Measurements from ENCODE around the gene HCN3. TPM values are rescaled to one million over a fixed set of nuclear protein-coding genes. Genes with fewer than 3 reads are reported as not detected.

HCN3 gene
- total RNA-seq, 1 donor, result 1.4 TPM

DNA sequence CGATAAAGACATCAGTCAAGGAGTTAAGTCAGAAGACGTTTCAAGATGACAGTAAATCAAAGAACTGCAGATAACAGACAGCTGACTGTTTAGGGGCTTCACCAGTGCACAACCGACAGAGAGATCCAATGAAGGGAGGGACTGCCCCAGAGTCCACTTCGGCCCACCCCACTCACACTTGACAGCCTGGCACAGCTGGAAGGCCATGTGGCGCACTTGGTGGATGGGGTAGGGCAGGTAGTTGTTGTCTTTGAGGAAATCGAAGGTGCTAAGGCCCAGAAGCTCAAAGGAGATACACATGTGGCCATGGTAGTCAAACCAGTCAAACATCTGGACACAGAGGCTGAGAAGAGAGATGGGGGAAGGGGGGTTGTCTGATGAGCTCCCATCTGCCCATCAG, 10.7 kb upstream of the HCN3 start:
- DNase-seq (ENCODE audit: low read depth), result no peak
- TF ChIP-seq, protein P1, sequence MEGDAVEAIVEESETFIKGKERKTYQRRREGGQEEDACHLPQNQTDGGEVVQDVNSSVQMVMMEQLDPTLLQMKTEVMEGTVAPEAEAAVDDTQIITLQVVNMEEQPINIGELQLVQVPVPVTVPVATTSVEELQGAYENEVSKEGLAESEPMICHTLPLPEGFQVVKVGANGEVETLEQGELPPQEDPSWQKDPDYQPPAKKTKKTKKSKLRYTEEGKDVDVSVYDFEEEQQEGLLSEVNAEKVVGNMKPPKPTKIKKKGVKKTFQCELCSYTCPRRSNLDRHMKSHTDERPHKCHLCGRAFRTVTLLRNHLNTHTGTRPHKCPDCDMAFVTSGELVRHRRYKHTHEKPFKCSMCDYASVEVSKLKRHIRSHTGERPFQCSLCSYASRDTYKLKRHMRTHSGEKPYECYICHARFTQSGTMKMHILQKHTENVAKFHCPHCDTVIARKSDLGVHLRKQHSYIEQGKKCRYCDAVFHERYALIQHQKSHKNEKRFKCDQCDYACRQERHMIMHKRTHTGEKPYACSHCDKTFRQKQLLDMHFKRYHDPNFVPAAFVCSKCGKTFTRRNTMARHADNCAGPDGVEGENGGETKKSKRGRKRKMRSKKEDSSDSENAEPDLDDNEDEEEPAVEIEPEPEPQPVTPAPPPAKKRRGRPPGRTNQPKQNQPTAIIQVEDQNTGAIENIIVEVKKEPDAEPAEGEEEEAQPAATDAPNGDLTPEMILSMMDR (IDR thresholded peaks at IDR 0.05; ENCODE audit: insufficient read depth, low read length), result no peak
- H3K4me3 ChIP-seq (ENCODE audit: low read depth, low read length), result no peak overlapping the region

DNA sequence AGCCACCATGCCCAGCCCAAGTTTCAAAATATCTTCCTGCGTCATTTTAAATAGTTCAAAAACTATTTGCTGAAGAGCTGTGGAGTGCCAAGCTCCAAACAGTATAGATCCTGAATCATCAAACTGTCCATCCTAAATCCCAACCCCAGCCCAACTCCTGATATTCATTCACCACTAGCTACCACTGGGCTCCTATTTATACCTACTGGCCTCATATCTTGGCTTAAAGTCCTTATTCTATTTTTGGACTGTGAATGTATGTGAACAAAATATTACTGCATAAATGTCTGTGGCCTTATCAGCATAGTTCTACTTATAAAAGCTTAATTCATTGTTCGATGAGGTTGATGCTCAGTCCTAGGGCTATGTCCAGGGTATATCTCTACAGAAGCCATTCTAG, 9.9 kb upstream of the HCN3 start:
- DNase-seq (ENCODE audit: low read depth), result no peak
- no peak overlapping the region for H3K4me3 ChIP-seq (ENCODE audit: low read depth, low read length)
- TF ChIP-seq, protein P1 (IDR thresholded peaks at IDR 0.05; ENCODE audit: insufficient read depth, low read length), result no peak

DNA sequence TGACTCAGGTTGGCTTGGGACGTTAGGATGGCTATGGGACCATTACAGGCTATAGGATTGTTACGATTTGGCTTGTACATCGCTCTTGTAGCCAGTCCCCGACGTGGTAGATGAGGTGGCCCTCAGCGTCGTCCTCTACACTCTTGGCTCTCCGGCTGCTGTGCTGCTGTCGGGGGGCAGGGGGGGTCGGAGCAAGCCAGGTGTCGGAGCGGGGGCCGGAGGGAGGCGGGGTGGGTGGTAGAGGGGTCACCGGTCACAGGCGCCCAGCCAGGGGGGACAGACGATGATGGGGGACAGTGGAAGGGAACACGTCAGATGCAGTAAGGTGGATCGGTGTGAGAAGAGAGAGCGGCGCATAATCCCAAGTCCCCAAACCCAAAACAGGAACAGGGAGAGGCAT, 8.6 kb upstream of the HCN3 start:
- DNase-seq (ENCODE audit: low read depth), result no peak
- TF ChIP-seq, protein P1 (IDR thresholded peaks at IDR 0.05; ENCODE audit: insufficient read depth, low read length), result no peak
- H3K4me3 ChIP-seq (ENCODE audit: low read depth, low read length), result no peak overlapping the region

DNA sequence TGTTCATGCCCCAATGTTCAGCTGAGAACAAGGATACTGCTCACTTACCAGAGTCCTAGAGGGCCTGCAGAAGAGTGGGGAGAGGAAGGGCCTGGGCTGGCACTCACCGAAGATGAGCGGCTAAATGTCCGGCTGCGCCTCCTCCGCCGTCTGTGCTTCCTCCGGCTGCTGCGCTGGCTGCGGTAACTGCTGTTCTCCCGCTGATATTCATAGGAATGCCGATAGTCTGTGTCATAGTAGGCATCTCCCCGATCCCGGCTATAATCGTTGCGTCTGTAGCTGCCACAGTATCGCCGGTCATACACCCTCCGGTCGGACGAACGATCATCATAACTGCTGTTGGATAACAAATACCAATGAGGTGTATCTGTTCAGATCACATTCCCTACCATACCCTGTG, 7.9 kb upstream of the HCN3 start:
- TF ChIP-seq, protein P1 (IDR thresholded peaks at IDR 0.05; ENCODE audit: insufficient read depth, low read length), result no peak
- no peak overlapping the region for H3K4me3 ChIP-seq (ENCODE audit: low read depth, low read length)
- no peak for DNase-seq (ENCODE audit: low read depth)

DNA sequence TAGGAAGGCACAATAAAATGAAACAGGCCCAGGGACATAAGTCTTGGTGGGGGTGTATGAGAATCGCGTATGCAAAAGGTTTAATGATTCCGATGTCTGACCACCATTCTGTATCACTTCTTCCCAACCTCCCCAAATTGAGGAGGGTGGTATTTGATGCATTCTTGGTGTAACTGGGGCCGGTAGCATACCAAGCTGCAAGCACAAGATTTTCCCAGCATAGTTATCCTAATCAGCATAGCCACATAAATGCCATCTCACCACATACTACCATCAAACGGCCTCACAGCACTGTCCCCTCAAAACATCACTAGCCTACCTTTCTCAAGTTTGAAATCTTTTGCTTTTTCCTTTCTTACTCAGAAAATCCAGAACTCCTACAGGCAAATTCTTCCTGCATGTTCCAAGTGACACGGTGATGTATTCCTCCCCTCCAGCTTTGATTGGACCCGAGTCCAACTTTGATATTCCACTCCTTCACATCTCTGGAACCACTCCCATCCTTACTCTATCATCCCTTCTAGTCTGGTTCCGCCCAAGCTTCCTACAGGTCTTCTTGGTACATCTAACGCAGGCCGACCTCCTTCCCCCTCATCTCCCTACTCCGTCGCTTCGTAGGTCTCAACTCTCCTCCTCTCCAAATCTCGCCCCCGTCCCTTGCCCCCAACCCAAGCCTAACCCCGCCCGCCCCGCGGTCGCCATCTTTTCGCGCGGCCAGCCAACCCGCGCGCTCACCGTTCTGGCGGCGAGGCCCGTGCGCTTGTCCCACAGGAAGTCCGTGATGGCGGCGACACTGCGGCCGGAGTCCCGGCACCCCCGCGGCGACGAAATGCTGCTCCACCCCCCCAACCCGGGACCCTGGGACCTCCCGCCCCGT, 4.6 kb upstream of the HCN3 start:
- peak; percentile 68 for DNase-seq (ENCODE audit: low read depth)
- TF ChIP-seq, protein P1 (IDR thresholded peaks at IDR 0.05; ENCODE audit: insufficient read depth, low read length), result no peak
- H3K4me3 ChIP-seq (ENCODE audit: low read depth, low read length), result peak overlapping the region; percentile 75

DNA sequence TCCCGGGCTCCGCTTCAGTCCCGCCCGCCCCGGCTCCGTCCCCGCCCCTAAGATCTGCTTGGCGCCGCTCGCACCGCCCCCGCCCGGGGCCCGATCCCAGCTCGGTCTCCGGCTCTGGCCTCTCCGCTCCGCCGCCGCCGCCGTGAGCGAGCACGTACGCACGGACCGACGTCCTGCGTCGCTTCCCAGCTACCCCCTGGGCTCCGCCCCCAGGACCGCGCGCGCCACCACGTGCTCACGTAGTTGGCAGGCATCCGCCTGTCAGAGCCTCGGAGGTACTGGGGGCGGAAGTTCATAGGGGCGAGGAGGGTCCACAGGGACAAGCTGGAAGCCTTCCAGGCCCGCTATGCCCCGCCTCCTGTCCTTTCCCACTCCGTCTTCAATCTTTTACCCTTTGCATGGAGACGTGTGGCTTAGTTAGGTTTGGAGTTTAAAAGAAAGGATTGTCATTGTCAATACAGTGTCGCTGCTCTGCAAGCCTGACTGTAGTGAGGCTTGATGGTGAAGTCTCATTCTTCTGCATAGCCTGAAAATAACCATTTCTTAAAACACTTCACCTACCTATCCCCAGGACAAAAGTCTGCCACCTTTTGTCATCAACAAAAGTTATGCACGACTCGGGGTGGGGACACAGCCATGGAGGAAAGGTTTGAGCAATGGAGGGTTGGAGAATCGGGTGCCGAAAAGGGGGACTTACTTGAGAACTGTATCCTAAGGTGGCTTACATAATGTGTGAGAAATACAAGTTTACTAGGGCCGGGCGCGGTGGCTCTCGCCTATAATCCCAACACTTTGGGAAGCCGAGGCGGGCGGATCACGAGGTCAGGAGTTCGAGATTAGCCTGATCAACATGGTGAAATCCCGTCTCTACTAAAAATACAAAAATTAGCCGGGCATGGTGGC, 3.7 kb upstream of the HCN3 start, which contains the start of gene CLK2:
TSS of gene CLK2 (minus strand) at position 162 of the 903 bp plus-strand sequence. CDS start 2,527 bp downstream, outside the sequence.
- peak within 1 kb of the TSS; percentile 75 for H3K4me3 ChIP-seq (ENCODE audit: low read depth, low read length)
- TF ChIP-seq, protein P1 (IDR thresholded peaks at IDR 0.05; ENCODE audit: insufficient read depth, low read length), result no peak
- DNase-seq (ENCODE audit: low read depth), result peak; percentile 88

All from fibroblast of the aortic adventitia (primary cell).